ENCODE measurements around the gene PPP2R2B.

- TF ChIP-seq POLR2AphosphoS5 (IDR thresholded peaks at IDR 0.05; ENCODE audit: low read depth) (no peak), CTCF (IDR thresholded peaks at IDR 0.05; ENCODE audit: insufficient read depth, low read length) (no peak), REST (IDR thresholded peaks at IDR 0.05; ENCODE audit: insufficient replicate concordance, low read depth) (no peak)
These were observed 234.8 kb downstream of the PPP2R2B start for GRCh38 chr5:146643776-146644175.
